Stimulated activated CD8-positive, alpha-beta memory T cell treated with anti-CD3 and anti-CD28 coated beads, Interleukin-4, amount 100 ng/mL, for 1 hour (primary cell): ENCODE measurements around the gene COL5A2.

Experiments used
- DNase-seq, 2 donors: peaks; one replicate each; pipeline ENCODE4 v3.0.0-alpha.2; 2020; ENCODE audit warnings: low read depth in 2 of 2, low spot score in 1 of 2

Gene COL5A2

GRCh38 chr2:189147989-189148388 is 31.6 kb downstream of the COL5A2 start:
- DNase-seq: no peak

- no peak for DNase-seq
Observed at GRCh38 chr2:189147361-189147760, 32.2 kb downstream of the COL5A2 start.

- DNase-seq: no peak
Observed at GRCh38 chr2:189146553-189146952, 33.0 kb downstream of the COL5A2 start.

GRCh38 chr2:189144700-189145211 is 34.8 kb downstream of the COL5A2 start:
- no peak for DNase-seq

- DNase-seq: no peak
Observed at GRCh38 chr2:189143925-189144324, 35.6 kb downstream of the COL5A2 start.

- peak in 1 of 2 donors; percentile 2 for DNase-seq
Observed at GRCh38 chr2:189142893-189143759, 36.4 kb downstream of the COL5A2 start.

GRCh38 chr2:189138800-189139199 is 40.8 kb downstream of the COL5A2 start:
- DNase-seq: no peak

- no peak for DNase-seq
Observed at GRCh38 chr2:189137519-189137918, 42.0 kb downstream of the COL5A2 start.

- DNase-seq: no peak
Observed at GRCh38 chr2:189134485-189134884, 45.1 kb downstream of the COL5A2 start.

- DNase-seq: no peak
Observed at GRCh38 chr2:189131991-189132390, 47.6 kb downstream of the COL5A2 start.

- DNase-seq: no peak
Observed at GRCh38 chr2:189129971-189130370, 49.6 kb downstream of the COL5A2 start.

- no peak for DNase-seq
Observed at GRCh38 chr2:189128970-189129369, 50.6 kb downstream of the COL5A2 start.

GRCh38 chr2:189127756-189128155 is 51.8 kb downstream of the COL5A2 start:
- no peak for DNase-seq

- no peak for DNase-seq
Observed at GRCh38 chr2:189125195-189125594, 54.4 kb downstream of the COL5A2 start.

- DNase-seq: no peak
Observed at GRCh38 chr2:189124175-189124574, 55.4 kb downstream of the COL5A2 start.

- no peak for DNase-seq
Observed at GRCh38 chr2:189118386-189118785, 61.2 kb downstream of the COL5A2 start.

GRCh38 chr2:189116979-189117378 is 62.6 kb downstream of the COL5A2 start:
- DNase-seq: no peak

GRCh38 chr2:189116087-189116486 is 63.5 kb downstream of the COL5A2 start:
- no peak for DNase-seq

- DNase-seq: no peak
Observed at GRCh38 chr2:189115126-189115525, 64.4 kb downstream of the COL5A2 start.

- DNase-seq: no peak
Observed at GRCh38 chr2:189113963-189114362, 65.6 kb downstream of the COL5A2 start.

GRCh38 chr2:189111063-189111715 is 68.4 kb downstream of the COL5A2 start:
- DNase-seq: no peak

- no peak for DNase-seq
Observed at GRCh38 chr2:189109921-189110397, 69.6 kb downstream of the COL5A2 start.
